Testis (tissue), 2 donors: ENCODE data around the gene TMC3.

Experiments used
- CTCF ChIP-seq, 3 experiments: fragments of 450-650 bp in 2 of 3; fragments of 200-600 bp in 1 of 3; sonication (generic) in 1 of 3; IDR thresholded peaks; one replicate each; pipeline ENCODE4 v1.5.1; 2016 to 2019; ENCODE audit warnings: antibody characterized with exemption in 3 of 3, mild to moderate bottlenecking in 2 of 3, moderate library complexity in 1 of 3
- POLR2A ChIP-seq: fragments of 450-650 bp; IDR thresholded peaks from one replicate; pipeline ENCODE4 v1.6.1; 2017; ENCODE audit warnings: antibody characterized with exemption, mild to moderate bottlenecking, moderate library complexity

- TF ChIP-seq POLR2A (no peak), CTCF (IDR thresholded peaks at IDR 0.05) (no peak)
Observed at GRCh38 chr15:81301385-81301784, 72.6 kb downstream of the TMC3 start.
